GM12878 (cell line): ENCODE data around the gene MAML3. TPM values are rescaled to one million over a fixed set of nuclear protein-coding genes. Genes with fewer than 3 reads are reported as not detected.

ENCODE experiments used
- ATAC-seq: fragments of 200-7000 bp; cut with Tn5 transposase; 3 replicates; pipeline ENCODE4 v1.9.1; 2020; ENCODE audit warnings: mild to moderate bottlenecking, moderate library complexity
- BruUV-seq: library from RNA; stranded (reverse); fragments of 400-500 nt; replicated peaks from 2 replicates; lab custom pipeline; 2021; lab: Mats Ljungman, UMichigan
- CTCF ChIA-PET: fragments of 300-600 bp; sonication (Branson Sonifier 250); formaldehyde crosslinking; extraction: SDS; loops from one replicate; lab custom pipeline; 2021; ENCODE audit warnings: inconsistent platforms; lab: Yijun Ruan, JAX
- POLR2A ChIA-PET: fragments of 350-600 bp; formaldehyde crosslinking; extraction: SDS; loops from one replicate; lab custom pipeline; 2021; ENCODE audit warnings: inconsistent platforms; lab: Charles Lee
- RAD21 ChIA-PET: fragments of 300-600 bp; sonication (Branson Sonifier 250); formaldehyde crosslinking; loops from one replicate; lab custom pipeline; 2023; ENCODE audit warnings: antibody characterized with exemption; ENCODE audit not compliant: unreplicated experiment; lab: Charles Lee
- SMC1A ChIA-PET: fragments of 300-600 bp; sonication (Branson Sonifier 250); formaldehyde crosslinking; loops from one replicate; lab custom pipeline; 2023; ENCODE audit not compliant: unreplicated experiment, uncharacterized antibody; lab: Charles Lee
- DNase-seq: peaks from one replicate; pipeline ENCODE4 v3.0.0-alpha.2; 2011; ENCODE audit warnings: low read depth, low spot score
- FAIRE-seq: peaks from 3 replicates; lab custom pipeline; 2011; peaks lifted over from hg19 to GRCh38; lab: Jason Lieb, UNC
- H2AFZ ChIP-seq: 2 replicates; pipeline ENCODE4 v1.6.0; 2011; ENCODE audit warnings: low read depth, low read length, control low read depth; ENCODE audit not compliant: control insufficient read depth
- H3K27ac ChIP-seq: 2 replicates; pipeline ENCODE4 v1.5.1; 2011; ENCODE audit warnings: control low read depth; ENCODE audit not compliant: control insufficient read depth, insufficient read depth
- H3K27me3 ChIP-seq, 2 experiments: replicated peaks in 1 of 2; 2 replicates each; pipeline versions ENCODE4 v1.6.0 to v1.6.1; 2011; ENCODE audit warnings: low read length in 1 of 2; ENCODE audit not compliant: control insufficient read depth in 2 of 2, insufficient read depth in 2 of 2
- H3K36me3 ChIP-seq, 2 experiments: 2 replicates each; pipeline ENCODE4 v1.5.1; 2011; ENCODE audit warnings: low read length in 1 of 2; ENCODE audit not compliant: control insufficient read depth in 2 of 2, insufficient read depth in 2 of 2
- H3K4me1 ChIP-seq: 2 replicates; pipeline ENCODE4 v1.6.1; 2011; ENCODE audit warnings: mild to moderate bottlenecking, low read length, moderate library complexity, mixed read lengths; ENCODE audit not compliant: control insufficient read depth, insufficient read depth
- H3K4me2 ChIP-seq: 2 replicates; pipeline ENCODE4 v1.6.0; 2011; ENCODE audit warnings: control low read depth; ENCODE audit not compliant: control insufficient read depth, insufficient read depth
- H3K4me3 ChIP-seq: fragments of 200-600 bp; sonication (generic); 2 replicates; pipeline ENCODE4 v1.5.1; 2016
- H3K79me2 ChIP-seq: 2 replicates; pipeline ENCODE4 v1.6.0; 2011; ENCODE audit warnings: low read length; ENCODE audit not compliant: control insufficient read depth, insufficient read depth
- H3K9ac ChIP-seq: 2 replicates; pipeline ENCODE4 v1.8.0; 2011; ENCODE audit warnings: low read length, control low read depth, mixed read lengths; ENCODE audit not compliant: control insufficient read depth, insufficient read depth
- H3K9me3 ChIP-seq: replicated peaks from 3 replicates; pipeline ENCODE4 v1.5.1; 2011; ENCODE audit warnings: mild to moderate bottlenecking, low read length; ENCODE audit not compliant: control insufficient read depth, insufficient read depth
- H4K20me1 ChIP-seq: 2 replicates; pipeline ENCODE4 v1.6.0; 2011; ENCODE audit not compliant: control insufficient read depth, insufficient read depth
- BACH1 ChIP-seq: fragments of 450-650 bp; IDR thresholded peaks from 2 replicates; pipeline ENCODE4 v1.6.1; 2017; ENCODE audit warnings: mild to moderate bottlenecking, borderline replicate concordance
- CHD4 ChIP-seq: fragments of 200-600 bp; sonication (generic); IDR thresholded peaks from 2 replicates; pipeline ENCODE4 v1.6.1; 2016; ENCODE audit warnings: mild to moderate bottlenecking
- CREM ChIP-seq: IDR thresholded peaks from 2 replicates; pipeline ENCODE4 v1.6.1; 2014; ENCODE audit warnings: antibody characterized with exemption, low read depth
- CTCF ChIP-seq, 3 experiments: IDR thresholded peaks in 2 of 3; conservative IDR thresholded peaks in 1 of 3; 2 replicates each; pipeline ENCODE4 v1.5.1; 2011; ENCODE audit warnings: low read depth in 3 of 3, low read length in 3 of 3, mild to moderate bottlenecking in 3 of 3, control low read depth in 2 of 3, moderate library complexity in 2 of 3, inconsistent platforms in 1 of 3, mixed read lengths in 1 of 3; ENCODE audit not compliant: control insufficient read depth in 2 of 3, insufficient read depth in 1 of 3; ENCODE audit errors: extremely low read depth in 1 of 3
- DPF2 ChIP-seq: fragments of 450-650 bp; IDR thresholded peaks from 2 replicates; pipeline ENCODE4 v1.6.1; 2017; ENCODE audit warnings: mild to moderate bottlenecking
- E2F4 ChIP-seq: IDR thresholded peaks from 2 replicates; pipeline ENCODE4 v1.6.1; 2012; ENCODE audit warnings: low read depth, low read length, improper control_type of control experiment
- GATAD2B ChIP-seq: fragments of 450-650 bp; conservative IDR thresholded peaks from 2 replicates; pipeline ENCODE4 v1.6.1; 2017; ENCODE audit warnings: low read depth, mild to moderate bottlenecking, moderate library complexity
- IRF3 ChIP-seq: fragments of 450-650 bp; IDR thresholded peaks from 2 replicates; pipeline ENCODE4 v1.6.1; 2014; ENCODE audit warnings: mild to moderate bottlenecking
- JUNB ChIP-seq: IDR thresholded peaks from 2 replicates; pipeline ENCODE4 v1.6.1; 2016; ENCODE audit warnings: antibody characterized with exemption, mild to moderate bottlenecking
- MTA3 ChIP-seq: IDR thresholded peaks from 2 replicates; pipeline ENCODE4 v1.6.1; 2012; ENCODE audit warnings: low read length, inconsistent platforms, borderline replicate concordance
- NFIC ChIP-seq: IDR thresholded peaks from 2 replicates; pipeline ENCODE4 v1.6.1; 2012; ENCODE audit warnings: low read depth, mild to moderate bottlenecking, inconsistent platforms, low read length, moderate library complexity
- NFXL1 ChIP-seq: fragments of 450-650 bp; IDR thresholded peaks from 2 replicates; pipeline ENCODE4 v1.6.1; 2017; ENCODE audit warnings: antibody characterized with exemption, mild to moderate bottlenecking, borderline replicate concordance
- NFYB ChIP-seq: IDR thresholded peaks from 2 replicates; pipeline ENCODE4 v1.6.1; 2011; ENCODE audit warnings: low read depth, mild to moderate bottlenecking, low read length, improper control_type of control experiment, moderate library complexity; ENCODE audit not compliant: insufficient read depth
- RCOR1 ChIP-seq: conservative IDR thresholded peaks from 2 replicates; pipeline ENCODE4 v1.6.1; 2012; ENCODE audit warnings: low read depth, low read length, improper control_type of control experiment
- RFX5 ChIP-seq: IDR thresholded peaks from 2 replicates; pipeline ENCODE4 v1.6.1; 2011; ENCODE audit warnings: low read depth, low read length, improper control_type of control experiment
- SKIL ChIP-seq: fragments of 450-650 bp; IDR thresholded peaks from 2 replicates; pipeline ENCODE4 v1.6.1; 2017; ENCODE audit warnings: mild to moderate bottlenecking, low read depth, inconsistent platforms; ENCODE audit not compliant: poor library complexity, severe bottlenecking
- SMAD5 ChIP-seq: IDR thresholded peaks from 2 replicates; pipeline ENCODE4 v1.6.1; 2016; ENCODE audit warnings: antibody characterized with exemption, low read depth
- TARDBP ChIP-seq: IDR thresholded peaks from 2 replicates; pipeline ENCODE4 v1.6.1; 2016; ENCODE audit warnings: borderline replicate concordance
- ZNF217 ChIP-seq: fragments of 450-650 bp; IDR thresholded peaks from 2 replicates; pipeline ENCODE4 v1.6.1; 2017; ENCODE audit warnings: antibody characterized with exemption, mild to moderate bottlenecking
- WGBS: methylation state at CpG from one replicate; pipeline ENCODE4 v1.1.6; 2016; ENCODE audit warnings: low lambda C conversion rate; ENCODE audit not compliant: insufficient replicate concordance, insufficient coverage; ENCODE audit errors: missing lambda C conversion rate; 5-methylcytosine and 5-hydroxymethylcytosine counted together
- in situ Hi-C: fragments of 300-500 bp; cut with MboI; formaldehyde crosslinking; loops from 9 replicates; pipeline ENCODE4 v1.14.3; 2018; ENCODE audit warnings: mixed read lengths
- intact Hi-C: fragments of 100-400 bp; cut with micrococcal nuclease; formaldehyde crosslinking; loops from one replicate; pipeline ENCODE4 v1.14.2; 2022; ENCODE audit not compliant: unreplicated experiment
- polyA plus RNA-seq, 11 experiments: library from polyadenylated mRNA; depleted of rRNA in 4 of 11; unstranded in 6 of 11; stranded (reverse) in 5 of 11; fragments of >200 nt; fragmentation: Nextera tagmentation in 4 of 11; fragmentation: Illumina TruSeq in 1 of 11; extraction: Ambion mirVana in 4 of 11; extraction: Trizol in 1 of 11; gene quantifications; 1 replicate in 1 of 11; 2 replicates in 10 of 11; pipeline versions ENCODE4 v1.2.1 to v1.2.3, GENCODE V29; 2011 to 2016; ENCODE audit warnings: inconsistent platforms in 2 of 11, missing spikeins in 2 of 11, low read depth in 1 of 11
- total RNA-seq, 4 experiments: library from RNA; depleted of rRNA in 3 of 4; stranded (reverse); fragments of >200 nt in 3 of 4; fragmentation: Illumina TruSeq in 1 of 4; extraction: Trizol in 1 of 4; gene quantifications; 2 replicates each; pipeline versions ENCODE4 v1.2.1 to v1.2.3, GENCODE V29; 2013 to 2021

Gene MAML3
- total and polyA plus RNA-seq, 10 of the 15 experiments (the other 5 are each of a cell fraction or from before 2014, with no cell fraction given): under 0.01 to 0.53 (median 0.06) TPM; not detected in 2

- TF ChIP-seq CREM (no peak), NFIC (no peak), NFXL1 (no peak), GATAD2B (no peak), ZNF217 (no peak), TARDBP (no peak), IRF3 (no peak), DPF2 (no peak), MTA3 (no peak), NFYB (no peak), JUNB (no peak), RCOR1 (no peak)
Observed at GRCh38 chr4:139684351-139684750, 469.6 kb downstream of the MAML3 start (continued).

- BruUV-seq: no TSS peak
- 42% methylated on average over 6 of the region's 6 CpGs for WGBS
- FAIRE-seq: no peak
- SMC1A ChIA-PET: interaction anchor here (1.1 to 1.3 kb wide), 2 partner anchors 8 to 16 kb away, joined by 3 read pairs; no protein-coding TSS in a partner anchor
- no peak for DNase-seq
- Histone ChIP-seq H2AFZ (no peak overlapping the region), H3K9me3 (no peaks in the 10 kb centered on the region; the same call in 2 of the 3 replicates), H3K27ac (no peak overlapping the region), H3K9ac (no peak overlapping the region), H3K27me3 (no peaks in the 10 kb centered on the region), H4K20me1 (no peaks in the 10 kb centered on the region), H3K79me2 (no peaks in the 10 kb centered on the region), H3K4me2 (no peak overlapping the region), H3K36me3 (peaks cover 0 to 11% of the 10 kb centered on the region in 2 experiments; a peak in 2 of 4 replicates), H3K4me1 (no peaks in the 10 kb centered on the region), H3K4me3 (no peak overlapping the region)
- CTCF ChIA-PET: no interaction called here
- ATAC-seq: no peak
- intact Hi-C loops: no loop called here
- in situ Hi-C loops: no loop called here
- POLR2A ChIA-PET: interaction anchor here (0.6 kb wide), 1 partner anchor 296 kb away, joined by 3 read pairs; no protein-coding TSS in a partner anchor
- RAD21 ChIA-PET: no interaction called here
- TF ChIP-seq E2F4 (no peak), CTCF (IDR thresholded peaks at IDR 0.05 in 2 of 3, conservative IDR thresholded peaks at IDR 0.05 in 1 of 3; ENCODE audit: control insufficient read depth in 2 of 3, extremely low read depth in 1 of 3, insufficient read depth in 1 of 3, low read depth in 3 of 3, low read length in 3 of 3) (no peak), BACH1 (no peak), CHD4 (no peak), SMAD5 (no peak), SKIL (no peak), MTA3 (no peak), RFX5 (no peak)
Observed at GRCh38 chr4:139682741-139683151, 471.2 kb downstream of the MAML3 start.
